HG03139 (cell line): ENCODE results near the gene KCTD19.
"Not testable (repeated sequence)": the region's sequence is repeated elsewhere in the genome, so short reads cannot be mapped to it uniquely, and the experiment has no call there.

Source experiments
- ATAC-seq: cut with Tn5 transposase; IDR thresholded peaks from one replicate; pipeline ENCODE4 v1.9.1; 2021; ENCODE audit not compliant: unreplicated experiment

KCTD19 gene

DNA sequence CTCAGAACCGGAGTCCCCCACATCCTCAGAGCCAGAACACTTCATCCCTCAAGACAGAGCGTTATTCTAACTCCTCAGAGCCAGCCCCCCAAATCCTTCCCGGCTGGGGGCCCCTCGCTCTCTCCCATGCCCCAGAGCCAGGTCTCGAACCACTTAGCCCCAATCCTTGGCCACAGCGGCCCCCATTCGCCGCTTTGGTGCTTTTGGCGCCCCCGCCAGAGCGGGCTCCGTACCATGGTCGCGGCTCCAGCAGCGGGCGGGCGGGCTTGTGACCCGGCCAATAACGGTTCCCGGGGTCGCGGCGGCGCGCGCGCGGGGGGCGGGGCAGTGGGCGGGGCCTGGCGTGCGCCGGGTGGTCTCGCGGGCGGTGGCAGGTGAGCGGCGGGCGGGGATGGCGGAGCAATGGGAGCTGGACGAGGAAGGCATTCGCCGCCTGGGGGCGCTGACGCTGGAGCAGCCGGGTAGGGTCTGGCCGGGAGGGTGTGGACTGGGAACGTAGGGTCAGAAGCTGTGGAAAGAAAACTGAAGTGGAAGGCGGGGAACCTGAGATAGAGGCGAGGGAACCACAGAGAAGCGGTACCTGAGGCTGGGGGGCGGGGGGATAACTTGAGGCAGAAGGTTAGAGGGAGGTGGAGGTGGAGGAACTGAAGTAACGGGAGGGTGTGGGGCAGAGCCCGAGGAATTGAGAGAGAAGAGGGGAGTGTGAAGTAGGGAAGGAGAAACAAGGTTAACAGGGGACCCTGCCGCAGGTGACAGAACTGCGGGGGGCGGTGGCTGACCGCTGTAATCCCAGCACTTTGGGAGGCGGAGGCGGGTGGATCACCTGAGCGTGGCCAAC lies at the start of gene KCTD19, which contains the start of gene LRRC36:
KCTD19 (minus strand) TSS at position 270 of the 838 bp plus-strand sequence; CDS start at position 236, 34 bp downstream.
LRRC36 (plus strand) TSS at position 344 of the 838 bp plus-strand sequence; CDS start at position 392, 48 bp downstream.
- no peak for ATAC-seq

DNA sequence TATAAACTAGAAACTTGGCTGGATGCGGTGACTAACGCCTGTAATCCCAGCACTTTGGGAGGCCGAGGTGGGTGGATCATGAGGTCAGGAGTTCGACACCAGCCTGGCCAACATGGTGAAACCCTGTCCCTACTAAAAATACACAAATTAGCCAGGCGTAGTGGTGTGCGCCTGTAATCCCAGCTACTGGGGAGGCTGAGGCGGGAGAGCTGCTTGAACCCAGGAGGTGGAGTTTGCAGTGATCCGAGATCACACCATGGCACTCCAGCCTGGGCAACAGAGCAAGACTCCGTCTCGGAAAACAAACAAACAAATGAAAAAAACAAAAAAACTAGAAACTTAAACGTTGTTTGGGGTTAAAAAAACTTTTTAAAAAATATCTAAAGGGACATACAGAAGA lies 49.5 kb upstream of the KCTD19 start:
- not testable (repeated sequence) for ATAC-seq

DNA sequence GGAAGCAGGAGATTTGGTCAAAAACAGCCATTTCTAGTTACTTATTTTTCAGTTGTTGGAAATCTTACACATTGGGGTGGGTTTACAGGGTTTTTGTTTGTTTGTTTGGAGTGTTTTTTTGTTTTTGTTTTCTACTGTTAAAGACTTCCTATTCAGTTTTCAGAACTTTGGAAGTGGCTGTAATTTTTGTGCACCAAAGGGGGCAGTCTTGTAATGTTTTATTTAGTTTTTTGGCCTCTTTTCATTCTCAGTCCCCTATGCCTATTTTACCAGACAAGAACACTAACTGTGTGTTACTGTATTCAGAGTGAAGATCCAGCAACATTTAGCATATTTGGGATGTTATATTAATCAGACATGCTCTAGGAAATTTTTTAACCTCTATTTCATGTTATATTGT lies 46.1 kb upstream of the KCTD19 start:
- ATAC-seq: no peak

DNA sequence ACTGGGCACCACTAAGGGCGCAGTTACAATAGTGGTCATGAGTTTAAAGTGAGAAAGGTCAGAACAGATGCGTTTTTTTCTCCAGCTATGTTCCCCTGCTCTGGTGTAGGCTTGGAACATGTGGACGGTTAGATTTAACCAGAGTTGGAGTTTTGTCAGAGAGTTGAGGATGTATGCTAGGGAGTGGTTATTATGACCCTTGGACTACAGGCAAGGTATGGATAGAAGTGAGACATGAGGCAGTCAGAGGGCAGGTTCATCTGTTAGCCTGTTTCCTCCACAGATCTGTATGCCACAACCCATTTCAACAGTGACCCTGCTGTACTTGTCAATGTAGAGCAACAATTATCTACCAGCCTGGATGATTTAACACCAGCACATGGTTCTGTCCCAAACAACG lies 44.1 kb upstream of the KCTD19 start:
- no peak for ATAC-seq

DNA sequence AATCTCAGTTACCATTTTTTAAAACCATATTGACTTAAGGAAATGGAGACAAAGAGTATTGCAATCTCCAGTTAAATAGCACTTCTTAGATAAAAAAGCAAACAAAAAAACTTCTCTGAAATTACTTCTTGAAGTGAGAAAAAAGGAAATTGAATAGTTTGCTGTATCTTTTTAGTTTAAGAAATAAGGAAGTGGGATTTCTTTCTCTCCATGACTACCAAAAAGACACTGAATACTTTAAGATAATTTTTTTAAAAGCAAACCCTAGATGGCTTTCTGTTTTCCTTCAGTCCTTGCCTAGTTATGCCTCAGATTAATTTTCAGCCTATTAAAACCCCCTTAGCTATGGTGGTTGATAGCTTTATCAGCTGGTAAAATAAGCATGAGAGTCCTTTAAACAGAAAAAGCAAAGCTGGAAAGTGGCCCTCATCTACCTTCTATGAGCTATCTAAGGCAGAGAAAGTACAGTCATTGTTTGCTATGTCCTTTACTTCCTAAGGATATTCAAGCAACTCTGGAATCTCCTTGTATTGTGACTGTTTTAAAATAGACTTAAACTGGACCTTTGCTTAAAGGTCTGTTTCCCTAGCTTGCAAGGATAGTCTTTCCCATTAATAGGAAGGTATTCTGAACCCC lies 38.2 kb upstream of the KCTD19 start:
- ATAC-seq: no peak

- ATAC-seq: no peak
Observed at GRCh38 chr16:67361038-67361437, 34.5 kb upstream of the KCTD19 start.

DNA sequence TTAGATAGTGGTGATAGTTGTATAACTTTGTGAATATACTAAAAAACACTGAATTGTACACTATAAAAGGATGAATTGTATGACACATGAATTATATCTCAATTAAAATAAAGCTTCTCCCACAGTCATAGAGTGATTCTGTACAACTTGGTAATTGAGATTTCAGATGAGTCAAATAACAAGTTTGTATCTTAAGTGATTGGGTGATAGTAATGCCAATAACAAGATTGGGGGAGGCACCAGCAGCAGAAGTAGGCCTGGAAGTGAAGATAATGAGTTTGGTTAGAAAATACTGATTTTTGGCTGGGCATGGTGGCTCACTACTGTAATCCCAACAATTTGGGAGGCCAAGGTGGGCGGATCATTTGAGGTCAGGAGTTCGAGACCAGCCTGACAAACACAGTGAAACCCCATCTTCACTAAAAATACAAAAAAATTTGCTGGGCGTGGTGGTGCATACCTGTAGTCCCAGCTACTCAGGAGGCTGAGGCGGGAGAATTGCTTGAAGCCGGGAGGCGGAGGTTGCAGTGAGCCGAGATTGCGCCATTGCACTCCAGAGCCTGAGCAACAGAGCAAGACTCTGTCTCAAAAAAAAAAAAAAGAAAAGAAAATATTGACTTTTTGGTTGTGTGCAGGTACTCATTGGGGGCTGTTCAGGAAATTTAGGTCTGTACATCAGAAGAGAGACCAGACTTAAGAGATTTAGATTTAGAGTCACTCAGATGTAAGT lies 33.2 kb upstream of the KCTD19 start:
- not testable (repeated sequence) for ATAC-seq

DNA sequence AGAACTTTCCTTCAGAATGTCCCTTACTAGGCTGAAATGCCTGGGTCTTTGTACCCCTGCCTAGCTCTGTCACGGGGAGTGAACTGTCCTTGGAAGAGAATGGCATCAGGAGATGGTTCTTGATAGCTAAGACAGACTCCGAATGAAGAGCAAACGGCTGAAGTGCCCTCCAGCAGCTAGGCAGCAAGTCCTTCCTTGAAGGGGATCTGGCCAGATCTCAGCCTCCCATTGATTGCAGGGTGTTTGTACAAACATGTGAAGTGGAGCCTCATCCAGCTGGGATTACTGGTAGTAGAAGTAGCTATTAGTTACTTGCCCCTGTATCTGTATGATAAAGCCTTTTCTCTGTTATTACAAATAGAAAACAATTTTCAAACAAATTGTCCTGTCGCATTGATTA lies 31.0 kb upstream of the KCTD19 start:
- ATAC-seq: no peak

DNA sequence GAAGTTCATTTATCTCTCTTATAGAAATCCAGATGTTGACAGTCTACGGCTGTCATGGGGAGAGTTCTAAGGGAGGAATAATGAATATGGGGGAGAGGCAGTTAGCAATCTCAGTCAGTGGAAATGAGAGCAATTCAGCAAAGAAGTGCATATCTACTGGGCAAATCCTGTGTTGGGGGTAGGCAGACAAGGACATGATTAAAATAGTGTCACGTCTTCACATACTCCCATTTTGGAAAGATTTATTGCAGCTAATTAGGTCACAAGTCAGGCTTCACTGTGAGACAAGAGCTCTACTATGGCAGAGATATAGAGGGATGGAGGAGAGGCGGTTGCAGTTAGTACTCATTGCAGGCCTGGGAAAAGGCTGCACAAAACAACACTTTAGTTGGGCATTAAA lies 29.9 kb upstream of the KCTD19 start:
- no peak for ATAC-seq

DNA sequence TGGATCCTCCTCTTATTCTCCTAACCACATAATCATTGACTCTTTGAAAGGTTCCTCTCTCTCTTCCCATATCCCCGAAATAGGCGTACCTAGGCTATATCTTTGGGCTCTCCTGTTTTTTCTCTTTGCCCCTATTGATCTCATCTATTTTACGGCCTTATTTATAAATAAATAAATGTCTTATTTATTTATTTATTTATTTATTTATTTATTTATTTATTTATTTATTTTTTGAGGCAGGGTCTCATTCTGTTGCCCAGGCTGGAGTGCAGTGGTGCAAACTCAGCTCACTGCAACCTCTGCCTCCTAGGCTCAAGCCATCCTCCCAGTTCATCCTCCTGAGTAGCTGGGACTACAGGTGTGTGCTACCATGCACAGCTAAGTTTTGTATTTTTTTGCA lies 25.9 kb upstream of the KCTD19 start:
- ATAC-seq: not testable (repeated sequence)

DNA sequence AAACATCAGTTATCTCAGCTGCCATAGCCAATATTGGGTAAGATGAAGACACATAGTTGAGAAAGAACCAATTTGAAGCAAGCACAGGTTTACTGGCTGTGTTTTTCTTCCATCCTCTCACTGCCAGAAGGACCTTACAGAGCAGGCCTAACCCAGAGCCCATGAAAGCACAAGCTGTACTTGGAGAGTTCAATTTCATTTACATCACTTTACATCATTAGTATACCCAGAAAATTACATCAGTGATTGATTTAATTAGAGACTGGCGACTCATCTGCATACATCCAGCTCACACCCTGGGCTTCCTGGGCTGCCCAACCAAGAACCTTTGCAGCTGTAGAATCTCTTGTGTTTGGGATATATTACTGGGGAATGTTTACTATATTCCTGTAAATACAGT lies 23.8 kb upstream of the KCTD19 start:
- no peak for ATAC-seq

DNA sequence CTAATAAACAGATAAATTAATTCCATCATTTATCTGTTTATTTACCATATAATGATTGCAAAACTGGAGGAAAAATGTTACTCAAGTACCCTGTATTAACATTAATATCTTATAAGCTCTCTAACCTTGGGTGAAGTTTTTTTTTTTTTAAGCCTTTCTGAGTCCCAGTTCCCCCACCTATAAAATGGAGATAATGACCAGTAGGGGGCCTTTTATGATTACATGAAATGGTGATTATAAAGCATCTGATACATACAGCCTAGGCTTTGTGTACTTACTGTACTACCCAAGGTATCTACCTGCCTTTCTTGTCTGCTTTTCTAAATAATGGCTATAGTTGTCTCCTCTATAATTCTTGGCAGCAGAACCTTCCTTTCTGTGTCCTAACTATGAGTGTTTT lies 22.6 kb upstream of the KCTD19 start:
- ATAC-seq: no peak

DNA sequence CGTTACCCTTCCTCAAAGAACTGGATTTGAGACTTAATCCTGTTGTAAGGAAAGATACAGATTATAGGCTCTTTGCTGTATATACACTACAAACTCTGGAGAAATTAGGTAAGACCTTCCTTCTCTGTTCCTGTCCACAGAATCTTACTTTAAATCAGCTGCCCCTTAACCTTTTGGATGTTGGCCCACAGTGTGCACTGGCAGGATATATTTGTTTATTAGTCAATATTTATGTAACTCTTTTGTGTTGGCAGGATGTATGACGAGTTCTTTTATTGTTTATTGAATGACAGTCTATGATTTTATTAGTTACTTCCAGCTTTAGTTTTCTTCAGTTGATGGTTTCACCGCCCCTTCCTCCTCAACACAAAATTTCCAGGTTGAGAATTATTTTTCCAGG lies 19.8 kb upstream of the KCTD19 start:
- no peak for ATAC-seq

DNA sequence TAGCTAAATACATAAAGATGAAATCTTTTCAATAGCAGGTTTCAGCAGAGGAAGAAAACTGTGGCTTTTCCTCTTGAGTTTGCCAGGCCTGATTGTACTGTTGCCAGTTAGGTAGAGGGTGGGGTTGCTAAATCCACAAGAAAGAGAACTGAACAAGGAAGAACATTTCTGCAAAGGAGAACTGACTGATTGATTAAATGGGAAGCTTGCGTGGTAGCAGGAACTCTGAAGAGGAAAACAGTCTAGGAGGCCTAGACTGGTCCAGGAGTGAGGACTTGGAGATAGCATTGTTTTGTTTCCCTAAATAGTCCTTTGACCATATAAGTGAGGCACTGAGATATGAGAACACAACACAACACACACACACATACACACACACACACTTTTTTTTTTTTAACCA lies 18.9 kb upstream of the KCTD19 start:
- ATAC-seq: no peak

DNA sequence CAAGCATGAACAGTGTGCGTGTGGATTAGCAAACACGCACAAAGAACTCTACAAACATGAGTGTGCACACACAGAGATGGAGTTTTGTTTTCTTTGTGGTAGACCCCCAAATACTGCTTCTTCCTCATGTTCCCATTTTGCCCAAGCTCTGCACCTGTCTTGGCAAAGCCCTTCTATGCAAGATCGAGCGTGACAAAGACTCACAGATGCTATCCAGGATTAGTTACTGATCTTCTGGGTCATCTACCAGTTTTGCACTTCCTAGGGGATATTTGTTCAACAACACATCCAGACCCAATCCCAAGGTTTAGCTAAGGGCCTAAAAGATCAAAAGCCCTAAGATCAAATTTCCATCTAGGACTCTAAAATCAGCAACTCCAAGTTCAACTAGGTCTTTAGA lies 16.1 kb upstream of the KCTD19 start:
- ATAC-seq: no peak

DNA sequence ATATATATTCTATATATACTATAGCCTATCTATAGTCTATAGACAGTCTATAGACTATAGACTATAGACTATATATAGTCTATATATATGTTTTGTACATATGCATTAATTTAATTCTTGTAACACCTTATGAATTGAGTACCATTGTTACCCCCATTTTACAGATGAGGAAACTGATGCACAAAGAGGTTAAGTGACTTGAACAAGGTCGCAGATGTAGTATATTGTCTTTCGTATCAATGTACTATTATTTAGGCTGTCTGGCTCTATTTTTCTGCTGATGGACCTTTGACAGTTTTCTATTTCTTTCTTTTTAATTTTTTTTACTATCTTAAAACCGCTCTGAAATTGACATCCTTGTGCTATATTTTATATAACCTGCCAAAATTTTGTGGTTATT lies 14.7 kb upstream of the KCTD19 start:
- ATAC-seq: no peak

DNA sequence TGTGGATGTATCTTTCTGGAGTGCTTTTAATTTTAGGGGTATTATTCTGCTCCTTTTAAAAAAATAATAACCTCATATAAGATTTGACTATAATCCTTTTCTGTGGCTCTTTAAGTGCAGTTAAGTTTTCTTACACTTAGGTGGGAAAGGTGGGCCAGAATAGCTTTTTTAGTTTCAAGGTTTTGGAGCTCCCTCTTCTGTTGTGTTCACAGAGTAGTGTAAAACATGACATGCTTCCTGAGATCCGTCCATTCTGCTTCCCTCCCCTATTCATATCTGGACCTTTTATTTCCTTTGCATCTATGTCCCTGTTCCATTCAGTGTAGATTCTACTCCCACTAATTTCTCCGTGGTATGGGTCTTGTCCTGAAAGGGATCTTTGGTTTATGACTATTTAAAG lies 12.9 kb upstream of the KCTD19 start:
- ATAC-seq: no peak

GRCh38 chr16:67336648-67337047 lies 10.1 kb upstream of the KCTD19 start:
- no peak for ATAC-seq

DNA sequence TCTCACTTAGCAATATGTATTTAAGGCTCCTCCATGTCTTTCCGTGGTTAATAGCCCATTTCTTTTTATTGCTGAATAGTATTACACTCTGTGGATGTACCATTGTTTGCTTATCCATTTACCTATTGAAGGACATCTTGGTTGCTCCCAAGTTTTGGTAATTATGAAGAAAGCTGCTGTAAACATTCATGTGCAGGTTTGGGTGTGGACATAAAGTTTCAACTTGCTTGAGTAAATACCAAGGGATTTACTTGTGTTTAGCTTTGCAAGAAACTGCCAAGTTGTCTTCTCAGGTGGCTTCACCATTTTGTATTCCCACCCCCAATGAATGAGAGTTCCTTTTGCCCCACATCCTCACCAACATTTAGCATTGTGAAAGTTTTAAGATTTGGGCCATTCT lies 9.6 kb upstream of the KCTD19 start:
- ATAC-seq: no peak

GRCh38 chr16:67333315-67333714 lies 6.8 kb upstream of the KCTD19 start:
- ATAC-seq: no peak

DNA sequence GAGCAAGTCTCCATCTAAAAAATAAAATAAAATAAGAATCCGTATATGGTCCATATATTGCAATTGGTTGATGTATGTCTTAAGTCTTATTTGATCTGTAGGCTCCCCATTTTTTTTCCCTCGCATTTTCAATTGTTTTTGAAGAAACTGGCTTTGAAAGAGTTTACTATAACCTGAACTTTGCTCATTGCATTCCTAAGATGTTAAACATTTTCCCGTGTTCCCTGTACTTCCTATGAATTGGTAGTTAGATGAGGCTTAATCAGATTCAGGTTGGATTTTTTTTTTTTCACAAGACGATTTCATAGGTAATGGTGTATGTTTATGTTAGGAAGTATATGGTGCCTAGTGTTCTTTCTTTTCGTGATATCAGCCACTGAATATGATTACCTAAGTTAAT lies 3.4 kb upstream of the KCTD19 start:
- ATAC-seq: no peak

DNA sequence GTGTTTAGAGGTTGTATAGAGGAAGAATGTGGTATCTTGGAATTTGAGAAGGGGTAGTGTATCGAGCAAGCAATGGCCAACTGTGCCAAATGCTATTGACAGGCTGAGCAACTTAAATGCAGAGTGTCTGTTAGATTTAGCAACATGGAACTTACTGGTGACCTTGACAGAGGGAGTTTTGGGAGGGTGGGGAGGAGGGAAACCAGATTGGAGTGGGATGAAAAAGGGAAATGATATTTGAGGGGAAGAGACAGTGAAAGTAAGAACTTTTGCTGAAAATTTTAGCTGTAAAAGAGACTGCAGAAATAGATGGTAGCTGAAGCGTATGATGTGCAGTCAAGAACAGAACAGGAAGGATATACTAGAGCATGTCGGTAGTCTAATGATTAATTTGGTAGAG lies 1.2 kb upstream of the KCTD19 start:
- ATAC-seq: no peak
